Uterus (tissue), 2 donors: ENCODE measurements around the gene PDE4DIP.
"Not testable (repeated sequence)": the region's sequence is repeated elsewhere in the genome, so short reads cannot be mapped to it uniquely, and the experiment has no call there.

Source experiments
- CTCF ChIP-seq, 4 experiments: fragments of 200-600 bp in 2 of 4; fragments of 450-650 bp in 2 of 4; sonication (generic) in 2 of 4; IDR thresholded peaks; one replicate each; pipeline ENCODE4 v1.5.1; 2016 to 2019; ENCODE audit warnings: antibody characterized with exemption in 4 of 4, mild to moderate bottlenecking in 2 of 4, moderate library complexity in 1 of 4
- POLR2A ChIP-seq, 2 donors: fragments of 450-650 bp; IDR thresholded peaks; one replicate each; pipeline ENCODE4 v1.6.1; 2016; ENCODE audit warnings: antibody characterized with exemption in 2 of 2, mild to moderate bottlenecking in 1 of 2, moderate library complexity in 1 of 2

- not testable (repeated sequence) for TF ChIP-seq POLR2A, CTCF (IDR thresholded peaks at IDR 0.05)
Measured at GRCh38 chr1:148850840-148851239, 6.6 kb downstream of the PDE4DIP start.
